ENCODE results near the gene PPP2CA. TPM values are rescaled to one million over a fixed set of nuclear protein-coding genes. Genes with fewer than 3 reads are reported as not detected.

Gene PPP2CA
- total RNA-seq, 1 donor from 2014 or later, result 162 TPM

DNA sequence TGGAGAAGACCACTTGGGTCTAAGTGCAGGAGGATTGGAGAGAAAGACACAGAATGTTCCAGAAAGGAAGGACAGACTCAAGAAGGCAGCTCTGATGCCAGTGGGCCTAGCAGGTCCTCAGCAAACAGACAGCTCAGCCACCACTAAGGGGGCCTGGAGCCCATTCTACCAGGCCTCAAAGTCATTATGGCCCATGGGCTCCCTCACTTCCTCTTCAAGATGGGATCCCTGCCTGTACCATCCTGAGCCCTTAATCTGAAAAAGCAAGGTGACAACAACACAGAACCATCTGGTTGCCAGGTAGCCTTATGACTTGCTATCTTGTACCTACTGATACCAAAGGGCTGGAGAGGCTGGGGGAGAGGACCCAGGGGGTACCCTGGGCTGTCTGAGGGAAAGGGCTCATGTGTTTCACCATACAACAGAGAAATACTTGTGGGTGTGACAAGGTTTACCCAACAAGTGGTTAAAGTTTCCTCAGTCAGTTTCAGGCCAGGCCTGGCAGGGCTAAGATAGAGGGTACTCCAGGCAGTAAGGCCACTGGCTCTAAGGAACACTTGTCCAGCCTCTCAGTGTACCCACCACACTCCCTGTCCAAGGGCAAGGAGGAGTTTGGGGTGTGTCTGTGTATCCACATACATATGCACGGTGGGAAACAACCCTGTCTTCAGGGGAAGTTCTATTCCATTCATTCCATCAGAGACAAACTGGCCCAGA is 80.7 kb downstream of the PPP2CA start:
- H3K4me3 ChIP-seq (ENCODE audit: low read depth, low read length), result no peak overlapping the region
- no peak for DNase-seq (ENCODE audit: low read depth)

More for the DNA sequence above, 80.7 kb downstream of the PPP2CA start:
- TF ChIP-seq, protein P1, sequence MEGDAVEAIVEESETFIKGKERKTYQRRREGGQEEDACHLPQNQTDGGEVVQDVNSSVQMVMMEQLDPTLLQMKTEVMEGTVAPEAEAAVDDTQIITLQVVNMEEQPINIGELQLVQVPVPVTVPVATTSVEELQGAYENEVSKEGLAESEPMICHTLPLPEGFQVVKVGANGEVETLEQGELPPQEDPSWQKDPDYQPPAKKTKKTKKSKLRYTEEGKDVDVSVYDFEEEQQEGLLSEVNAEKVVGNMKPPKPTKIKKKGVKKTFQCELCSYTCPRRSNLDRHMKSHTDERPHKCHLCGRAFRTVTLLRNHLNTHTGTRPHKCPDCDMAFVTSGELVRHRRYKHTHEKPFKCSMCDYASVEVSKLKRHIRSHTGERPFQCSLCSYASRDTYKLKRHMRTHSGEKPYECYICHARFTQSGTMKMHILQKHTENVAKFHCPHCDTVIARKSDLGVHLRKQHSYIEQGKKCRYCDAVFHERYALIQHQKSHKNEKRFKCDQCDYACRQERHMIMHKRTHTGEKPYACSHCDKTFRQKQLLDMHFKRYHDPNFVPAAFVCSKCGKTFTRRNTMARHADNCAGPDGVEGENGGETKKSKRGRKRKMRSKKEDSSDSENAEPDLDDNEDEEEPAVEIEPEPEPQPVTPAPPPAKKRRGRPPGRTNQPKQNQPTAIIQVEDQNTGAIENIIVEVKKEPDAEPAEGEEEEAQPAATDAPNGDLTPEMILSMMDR (conservative IDR thresholded peaks at IDR 0.05; ENCODE audit: low read depth, low read length), result no peak

Other genes with a start within 250 kb of the PPP2CA start
- gene VDAC1, start 221.1 kb downstream of the PPP2CA start, total RNA-seq, result 295 and 368 TPM in 2 replicates
- 3.5 and 3.6 TPM in 2 replicates for gene TCF7, start 111.4 kb downstream of the PPP2CA start, total RNA-seq
- 210 and 277 TPM in 2 replicates for gene SKP1, start 49.1 kb downstream of the PPP2CA start, total RNA-seq
- gene CDKL3, start 141.1 kb upstream of the PPP2CA start, total RNA-seq, result 0.06 and 0.43 TPM in 2 replicates
- 32.2 and 32.8 TPM in 2 replicates for gene UBE2B, start 145.5 kb upstream of the PPP2CA start, total RNA-seq
- gene CDKN2AIPNL, start 185.8 kb upstream of the PPP2CA start, total RNA-seq, result 28.5 and 58.7 TPM in 2 replicates

Measured in epithelial cell of proximal tubule (primary cell).